HepG2 (cell line): ENCODE measurements around the gene CENPO. TPM values are rescaled to one million over a fixed set of nuclear protein-coding genes. Genes with fewer than 3 reads are reported as not detected.

Experiments used
- ATAC-seq: fragments of 200-7000 bp; cut with Tn5 transposase; 3 replicates; pipeline ENCODE4 v1.9.1; 2020; ENCODE audit warnings: mild to moderate bottlenecking, moderate library complexity
- BruUV-seq: library from RNA; stranded (reverse); fragments of 400-500 nt; replicated peaks from 2 replicates; lab custom pipeline; 2021; lab: Mats Ljungman, UMichigan
- CTCF ChIA-PET: fragments of 300-600 bp; formaldehyde crosslinking; extraction: SDS; loops from one replicate; lab custom pipeline; 2021; ENCODE audit warnings: low total read pairs, inconsistent platforms, low intra/inter-chr PET ratio; lab: Yijun Ruan, JAX
- POLR2A ChIA-PET: fragments of 350-600 bp; sonication (Branson Sonifier 250); formaldehyde crosslinking; loops from one replicate; lab custom pipeline; 2020; ENCODE audit warnings: antibody characterized with exemption, inconsistent platforms; lab: Yijun Ruan, JAX
- DNase-seq: peaks from one replicate; pipeline ENCODE4 v3.0.0-alpha.2; 2015; ENCODE audit warnings: low spot score
- FAIRE-seq: peaks from 3 replicates; lab custom pipeline; 2011; peaks lifted over from hg19 to GRCh38; lab: Jason Lieb, UNC
- H2AFZ ChIP-seq: one replicate; pipeline ENCODE4 v1.6.1; 2011; ENCODE audit warnings: low read length, inconsistent platforms
- H3K27ac ChIP-seq: fragments of 300-600 bp; 3 replicates; pipeline ENCODE4 v1.8.0; 2011; ENCODE audit warnings: mixed run types, mild to moderate bottlenecking, mixed read lengths, low read length, inconsistent platforms; ENCODE audit not compliant: insufficient read depth; ENCODE audit errors: extremely low read length
- H3K27me3 ChIP-seq, 2 experiments: fragments of 200-600 bp in 1 of 2; 2 replicates in 1 of 2; 3 replicates in 1 of 2; pipeline versions ENCODE4 v1.6.0 to v1.8.0; 2011; ENCODE audit warnings: low read length in 2 of 2, mild to moderate bottlenecking in 2 of 2, moderate library complexity in 2 of 2, inconsistent platforms in 1 of 2; ENCODE audit not compliant: insufficient read depth in 2 of 2, control insufficient read depth in 1 of 2
- H3K36me3 ChIP-seq, 2 experiments: fragments of 200-600 bp in 1 of 2; replicated peaks in 1 of 2; 2 replicates in 1 of 2; 3 replicates in 1 of 2; pipeline versions ENCODE4 v1.5.1 to v1.8.0; 2011; ENCODE audit warnings: low read length in 2 of 2, inconsistent platforms in 1 of 2; ENCODE audit not compliant: insufficient read depth in 2 of 2, control insufficient read depth in 1 of 2
- H3K4me1 ChIP-seq: 2 replicates; pipeline ENCODE4 v1.5.1; 2012; ENCODE audit warnings: low read length, inconsistent platforms; ENCODE audit not compliant: insufficient read depth
- H3K4me2 ChIP-seq: 2 replicates; pipeline ENCODE4 v1.6.0; 2011; ENCODE audit warnings: low read depth, low read length, inconsistent platforms
- H3K4me3 ChIP-seq, 3 experiments: fragments of 200-600 bp in 1 of 3; sonication (generic), shearing (Covaris generic) in 1 of 3; replicated peaks in 1 of 3; 2 replicates each; pipeline ENCODE4 v1.5.1; 2011 to 2016; ENCODE audit warnings: low read length in 3 of 3, inconsistent platforms in 2 of 3, low read depth in 2 of 3, mild to moderate bottlenecking in 2 of 3, control low read depth in 1 of 3, mixed read lengths in 1 of 3; ENCODE audit not compliant: insufficient read depth in 1 of 3
- H3K79me2 ChIP-seq: one replicate; pipeline ENCODE4 v1.6.1; 2011; ENCODE audit warnings: low read length, inconsistent platforms; ENCODE audit not compliant: insufficient read depth
- H3K9ac ChIP-seq: 2 replicates; pipeline ENCODE4 v1.6.0; 2011; ENCODE audit warnings: mild to moderate bottlenecking, low read depth, low read length, inconsistent platforms; ENCODE audit not compliant: insufficient read depth
- H3K9me3 ChIP-seq: 2 replicates; pipeline ENCODE4 v1.5.1; 2012; ENCODE audit warnings: mild to moderate bottlenecking, low read length
- H4K20me1 ChIP-seq: 2 replicates; pipeline ENCODE4 v1.6.0; 2011; ENCODE audit warnings: inconsistent platforms, mild to moderate bottlenecking, low read length, moderate library complexity; ENCODE audit not compliant: insufficient read depth
- AGO2 ChIP-seq: fragments of 200-400 bp; formaldehyde crosslinking; optimal IDR thresholded peaks from 2 replicates; pipeline ENCODE3; 2017; ENCODE audit warnings: mild to moderate bottlenecking, low read depth, low read length, moderate library complexity
- ELF1 ChIP-seq: sonication (generic); formaldehyde crosslinking; IDR thresholded peaks from 2 replicates; pipeline ENCODE4 v1.4.0; 2020; ENCODE audit warnings: missing genetic modification reagents
- POGZ ChIP-seq: sonication (generic); formaldehyde crosslinking; IDR thresholded peaks from 2 replicates; pipeline ENCODE4 v1.4.0; 2020; ENCODE audit warnings: mild to moderate bottlenecking, missing genetic modification reagents
- PTBP1 ChIP-seq: fragments of 200-400 bp; formaldehyde crosslinking; IDR thresholded peaks from 2 replicates; pipeline ENCODE4 v1.6.1; 2018; ENCODE audit warnings: low read length, low read depth; ENCODE audit not compliant: poor library complexity, severe bottlenecking
- SOX13 ChIP-seq, 3 experiments: fragments of 450-650 bp in 1 of 3; sonication (generic) in 1 of 3; formaldehyde crosslinking in 1 of 3; IDR thresholded peaks in 2 of 3; conservative IDR thresholded peaks in 1 of 3; 2 replicates each; pipeline versions ENCODE4 v1.5.0 to v1.6.1; 2016 to 2020; ENCODE audit warnings: antibody characterized with exemption in 1 of 3, mild to moderate bottlenecking in 1 of 3, missing compliant biosample characterization in 1 of 3, missing genetic modification reagents in 1 of 3, moderate library complexity in 1 of 3
- ZNF687 ChIP-seq: sonication (generic); formaldehyde crosslinking; IDR thresholded peaks from 2 replicates; pipeline ENCODE4 v1.5.1; 2020; ENCODE audit warnings: mild to moderate bottlenecking, missing genetic modification reagents, moderate library complexity
- WGBS: methylation state at CpG from one replicate; pipeline ENCODE4 v1.1.6; 2017; ENCODE audit warnings: low lambda C conversion rate; 5-methylcytosine and 5-hydroxymethylcytosine counted together
- in situ Hi-C: cut with HindIII; loops from 2 replicates; pipeline ENCODE4 v1.10.0; 2017; ENCODE audit warnings: low pct_unique_long_range_greater_than_20kb; ENCODE audit not compliant: extremely low pct_ligation_motif_present
- intact Hi-C: fragments of 100-400 bp; cut with micrococcal nuclease; formaldehyde crosslinking; loops from one replicate; pipeline ENCODE4 v1.10.0; 2022; ENCODE audit not compliant: unreplicated experiment
- polyA plus RNA-seq, 8 experiments: library from polyadenylated mRNA; depleted of rRNA in 3 of 8; stranded (reverse) in 7 of 8; unstranded in 1 of 8; fragments of >200 nt; fragmentation: Illumina TruSeq in 4 of 8; extraction: Trizol in 4 of 8; gene quantifications; 2 replicates each; pipeline versions ENCODE4 v1.2.1 to v1.2.3, GENCODE V29; 2011 to 2016; ENCODE audit warnings: low read depth in 4 of 8, missing spikeins in 1 of 8, mixed read lengths in 1 of 8; ENCODE audit not compliant: insufficient read depth in 1 of 8
- total RNA-seq, 5 experiments: library from RNA; depleted of rRNA; stranded (reverse); fragments of >200 nt; fragmentation: Illumina TruSeq; extraction: Trizol; gene quantifications; 2 replicates each; pipeline ENCODE4 v1.2.3, GENCODE V29; 2016; ENCODE audit warnings: low read depth in 1 of 5

The CENPO gene
- total and polyA plus RNA-seq, 2 of the 13 experiments (the other 11 are each of a cell fraction or from before 2014, with no cell fraction given) = 19.7 to 35.5 TPM

GRCh38 chr2:24824966-24825882 lies 32.0 kb downstream of the CENPO start (continued):
- TF ChIP-seq SOX13 (IDR thresholded peaks at IDR 0.05) (no peak), SOX13 (CRISPR knock-in tag; conservative IDR thresholded peaks at IDR 0.05 in 1 of 2, IDR thresholded peaks at IDR 0.05 in 1 of 2) (no peak)

DNA sequence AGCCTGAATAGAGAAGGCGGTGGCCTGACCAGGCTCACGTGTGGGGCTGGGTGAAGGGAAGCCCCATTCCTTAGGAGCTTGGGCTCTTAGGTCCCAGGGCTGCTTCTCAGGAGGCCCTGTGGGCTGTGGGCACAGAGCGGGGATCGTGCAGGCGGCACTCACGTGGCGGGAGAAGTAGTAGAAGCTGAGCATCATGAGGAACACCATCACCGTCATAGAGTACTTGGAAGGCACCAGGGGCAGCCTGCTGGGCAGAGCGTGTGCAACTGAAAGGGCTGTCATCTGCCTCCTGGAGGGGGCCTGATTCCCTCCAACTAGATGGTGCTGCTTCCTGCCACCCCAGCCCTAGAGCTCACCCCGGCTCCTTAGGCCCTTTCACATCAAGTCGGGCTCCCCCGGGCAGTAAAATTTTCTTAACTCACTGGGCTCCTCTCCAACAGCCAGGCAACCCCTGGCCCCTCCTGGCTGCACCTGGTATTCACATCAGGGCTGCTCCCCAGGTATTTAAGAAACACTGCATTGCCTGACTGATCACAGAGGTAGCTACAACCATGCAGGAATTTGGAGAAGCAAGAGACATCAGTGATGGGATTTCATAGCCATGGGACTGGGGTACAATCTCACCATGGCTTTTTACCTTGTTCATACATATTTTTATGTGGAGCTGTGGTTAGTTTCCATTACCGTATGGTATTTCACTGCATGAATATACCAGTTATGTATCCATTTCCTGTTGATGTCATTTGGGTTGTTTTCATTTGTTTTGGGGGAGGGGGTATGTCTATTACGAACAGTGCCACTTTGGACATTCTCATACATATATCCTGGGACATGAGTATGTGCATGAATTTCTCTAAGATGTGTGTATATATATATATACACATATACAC lies 32.9 kb downstream of the CENPO start:
- Histone ChIP-seq H3K9me3 (no peaks in the 10 kb centered on the region), H3K9ac (no peak overlapping the region), H2AFZ (no peak overlapping the region), H3K27ac (no peak overlapping the region), H3K27me3 (peaks cover 0 to 6% of the 10 kb centered on the region in 2 experiments; a peak in 2 of 5 replicates), H3K4me1 (peaks cover 16% of the 10 kb centered on the region), H3K4me3 (no peak overlapping the region), H3K4me2 (no peak overlapping the region), H4K20me1 (no peaks in the 10 kb centered on the region), H3K36me3 (peaks cover 1 to 3% of the 10 kb centered on the region in 2 experiments; a peak in 3 of 5 replicates), H3K79me2 (no peaks in the 10 kb centered on the region)
- CTCF ChIA-PET = interaction anchor here (2.5 to 3.5 kb wide), 2 partner anchors 404 to 416 kb away, joined by 16 to 43 read pairs; no protein-coding TSS in a partner anchor
- no TSS peak for BruUV-seq
- POLR2A ChIA-PET = interaction anchor here (0.5 kb wide), 1 partner anchor 405 kb away, joined by 3 read pairs; no protein-coding TSS in a partner anchor
- WGBS = 98% methylated on average over 13 of the region's 14 CpGs
- TF ChIP-seq AGO2 = peak; percentile 82
- TF ChIP-seq POGZ (CRISPR knock-in tag) = no peak
- no peak for TF ChIP-seq ELF1
- no peak for TF ChIP-seq PTBP1
- peak; percentile 13; the same call in 1 of the 2 replicates for TF ChIP-seq ZNF687 (CRISPR knock-in tag)
- FAIRE-seq (no peak), ATAC-seq (no peak), DNase-seq (no peak)
- in situ Hi-C loops = loop anchor here (5.0 kb wide), 2 partner anchors 214 to 424 kb away; no protein-coding TSS in a partner anchor
- intact Hi-C loops = no loop called here
